GM19397 (cell line): ENCODE data around the gene PRKAA1.
"Not testable (repeated sequence)": the region's sequence is repeated elsewhere in the genome, so short reads cannot be mapped to it uniquely, and the experiment has no call there.

ENCODE experiments used
- ATAC-seq: cut with Tn5 transposase; IDR thresholded peaks from one replicate; pipeline ENCODE4 v1.9.1; 2021; ENCODE audit warnings: mild to moderate bottlenecking, moderate library complexity; ENCODE audit not compliant: unreplicated experiment

The PRKAA1 gene

DNA sequence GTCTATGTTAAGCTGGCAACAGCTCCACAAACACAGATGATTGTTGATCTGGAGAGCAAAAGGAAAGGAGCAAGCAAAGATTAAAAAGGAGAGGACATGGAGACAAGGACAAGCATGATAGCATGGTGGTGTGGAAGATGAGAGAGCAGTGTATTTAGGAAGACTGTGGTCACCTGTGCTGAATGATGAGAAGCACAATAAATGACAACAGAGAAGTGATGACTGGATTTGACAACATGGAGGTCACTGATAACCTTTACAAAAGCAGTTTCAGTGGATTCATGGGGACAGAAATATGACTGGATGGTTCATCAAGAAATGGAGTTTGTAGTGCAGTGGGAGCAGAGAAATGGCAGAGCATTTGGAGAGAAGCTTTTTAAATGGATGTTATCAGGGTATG is 62.6 kb downstream of the PRKAA1 start:
- ATAC-seq: no peak

DNA sequence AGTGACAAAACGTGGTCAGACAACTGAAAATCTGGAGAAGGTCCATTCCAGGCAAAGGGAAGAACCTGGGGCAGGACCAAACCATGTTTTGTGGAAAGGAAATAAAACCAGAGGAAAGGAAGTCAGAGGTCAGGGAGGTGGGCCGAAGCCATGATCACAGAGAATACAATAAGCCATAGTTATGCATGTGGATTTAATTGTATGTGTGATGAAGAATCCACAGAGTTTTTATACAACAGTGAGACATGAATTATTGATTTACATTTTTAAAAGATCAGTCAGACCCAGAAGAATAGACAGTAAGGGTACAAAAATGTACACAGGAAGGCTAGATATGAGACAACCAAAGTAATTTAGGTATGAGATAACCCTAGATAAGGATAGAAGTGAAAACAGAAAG is 63.2 kb downstream of the PRKAA1 start:
- no peak for ATAC-seq

DNA sequence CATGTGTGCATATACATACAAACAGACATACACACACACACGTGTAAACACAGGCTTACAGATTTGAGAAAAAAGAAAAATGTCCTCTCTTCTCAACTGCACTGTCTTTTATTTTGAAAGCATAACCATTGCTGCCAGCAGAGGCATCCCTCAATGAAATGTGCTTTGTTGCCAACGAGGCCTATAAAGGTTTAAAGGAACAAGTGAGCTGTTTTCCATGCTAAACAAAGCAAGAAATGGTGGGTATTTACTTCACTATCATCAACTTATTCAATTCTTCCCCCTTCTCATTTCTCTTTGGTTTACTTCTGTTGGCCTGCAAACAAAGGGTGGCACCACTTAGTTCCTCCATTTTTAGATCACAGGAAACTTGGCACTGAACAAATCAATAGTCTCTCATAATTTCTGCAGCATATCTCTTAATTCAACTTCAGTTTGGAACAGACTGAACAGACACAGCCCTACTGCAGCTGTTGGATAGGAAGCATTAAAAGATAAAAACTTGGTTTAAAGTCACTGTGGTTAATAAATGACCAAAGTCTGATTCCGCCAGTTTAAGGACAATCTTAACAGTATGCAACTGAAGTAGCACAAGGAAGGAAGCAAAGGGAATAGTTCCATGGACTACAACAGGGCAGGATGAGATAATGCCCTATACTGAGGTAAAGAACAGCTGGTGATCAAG is 64.2 kb downstream of the PRKAA1 start:
- ATAC-seq: no peak

DNA sequence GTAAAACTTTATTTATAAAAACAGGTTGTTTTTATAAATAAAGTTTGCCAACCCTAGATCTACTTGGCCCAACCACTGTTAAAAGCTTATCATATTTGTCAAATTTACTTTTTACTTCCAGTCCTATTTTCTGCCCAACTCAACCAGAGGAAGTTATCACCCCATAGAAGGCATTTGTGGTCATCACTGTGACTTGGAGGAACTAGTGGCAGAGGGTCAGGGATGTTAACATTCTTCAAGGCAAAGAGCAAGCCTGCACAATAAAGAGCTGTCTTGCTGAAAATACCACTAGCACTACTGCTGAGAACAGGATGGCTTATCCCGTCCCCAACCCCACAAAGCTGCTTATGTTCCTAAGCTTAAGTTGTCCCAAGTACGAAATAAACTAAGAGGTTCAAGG is 64.7 kb downstream of the PRKAA1 start:
- no peak for ATAC-seq

DNA sequence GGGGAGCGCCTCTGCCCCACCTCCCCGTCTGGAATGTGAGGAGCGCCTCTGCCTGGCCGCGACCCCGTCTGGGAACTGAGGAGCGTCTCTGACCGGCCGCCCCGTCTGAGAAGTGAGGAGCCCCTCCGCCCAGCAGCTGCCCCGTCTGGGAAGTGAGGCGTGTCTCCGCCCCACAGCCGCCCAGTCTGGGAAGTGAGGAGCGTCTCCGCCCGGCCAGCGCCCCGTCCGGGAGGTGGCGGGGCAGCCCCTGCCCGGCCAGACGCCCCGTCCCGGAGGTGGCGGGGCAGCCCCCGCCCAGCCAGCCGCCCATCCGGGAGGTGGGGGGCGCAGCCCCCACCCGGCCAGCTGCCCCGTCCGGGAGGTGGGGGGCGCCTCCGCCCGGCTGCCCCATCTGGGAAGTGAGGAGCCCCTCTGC is 75.7 kb downstream of the PRKAA1 start:
- not testable (repeated sequence) for ATAC-seq

DNA sequence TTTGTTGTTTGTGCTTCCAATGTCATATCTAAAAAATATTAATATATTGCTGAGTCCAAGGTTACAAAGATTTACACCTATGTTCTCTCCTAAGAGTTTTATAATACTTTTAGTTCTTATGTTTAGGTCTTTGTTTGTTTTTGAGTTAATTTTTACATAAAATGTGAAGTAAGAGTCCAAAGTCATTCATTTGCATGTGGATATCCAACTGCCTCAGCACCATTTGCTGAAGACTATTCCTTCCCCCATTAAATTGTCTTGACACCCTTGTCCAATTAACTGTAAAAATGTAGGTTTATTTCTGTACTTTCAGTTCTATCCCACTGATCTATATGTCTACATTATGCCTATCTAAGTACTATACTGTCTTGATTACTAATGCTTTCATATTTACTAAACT is 78.1 kb downstream of the PRKAA1 start:
- no peak for ATAC-seq

DNA sequence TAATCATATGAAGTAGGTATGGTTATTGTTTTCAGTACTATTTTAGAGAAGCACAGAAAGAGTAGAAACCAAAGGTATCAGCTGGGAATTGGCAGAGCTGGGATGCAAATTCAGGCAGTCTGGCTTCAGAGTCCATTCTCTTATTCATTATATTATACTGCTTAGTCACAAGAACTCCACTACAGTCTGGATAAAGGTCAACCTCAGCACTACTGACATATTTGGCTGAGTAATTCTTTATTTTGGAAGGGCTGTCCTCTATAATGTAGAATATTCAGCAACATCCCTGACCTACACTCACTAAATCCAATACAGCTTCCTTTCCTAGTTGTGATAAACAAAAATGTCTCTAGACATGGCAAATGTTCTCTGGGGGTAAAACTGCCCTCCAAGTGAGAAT is 80.9 kb downstream of the PRKAA1 start:
- ATAC-seq: no peak

DNA sequence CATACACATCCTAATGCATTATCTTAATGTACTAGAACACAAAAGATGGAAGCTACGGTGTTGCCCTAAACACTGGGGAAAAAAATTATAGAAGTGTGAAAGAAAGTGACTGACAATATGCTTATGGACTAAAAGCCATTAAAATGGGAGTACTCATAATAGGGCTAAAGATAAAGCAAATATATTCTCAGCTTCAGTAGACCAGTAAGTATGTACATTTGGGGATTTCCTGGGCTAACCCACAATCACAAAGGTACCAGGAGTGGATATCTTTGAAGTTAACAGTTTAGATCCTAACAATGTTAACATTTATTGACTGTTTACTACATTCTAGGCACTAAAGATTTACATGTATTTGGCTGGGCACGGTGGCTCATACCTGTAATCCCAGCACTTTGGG is 81.6 kb downstream of the PRKAA1 start:
- no peak for ATAC-seq

DNA sequence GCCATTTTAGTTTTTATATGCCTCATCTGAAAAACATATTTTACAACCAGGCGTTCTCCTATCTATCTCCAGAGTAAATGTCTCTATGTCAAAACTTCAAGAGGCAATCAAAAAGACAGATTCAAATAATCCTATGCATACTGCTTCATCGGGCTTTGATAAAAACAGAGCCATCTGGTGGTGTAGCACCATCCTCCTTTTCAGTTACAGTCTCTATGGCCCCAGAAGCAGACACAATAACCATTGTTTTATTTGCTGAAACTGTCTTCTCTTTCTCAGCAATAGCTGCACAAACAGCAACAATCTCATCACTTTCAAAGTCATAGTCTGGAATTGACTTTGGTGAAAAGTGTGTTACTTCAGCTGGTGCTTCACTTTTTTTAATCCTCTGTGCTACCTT is 82.2 kb downstream of the PRKAA1 start:
- no peak for ATAC-seq

DNA sequence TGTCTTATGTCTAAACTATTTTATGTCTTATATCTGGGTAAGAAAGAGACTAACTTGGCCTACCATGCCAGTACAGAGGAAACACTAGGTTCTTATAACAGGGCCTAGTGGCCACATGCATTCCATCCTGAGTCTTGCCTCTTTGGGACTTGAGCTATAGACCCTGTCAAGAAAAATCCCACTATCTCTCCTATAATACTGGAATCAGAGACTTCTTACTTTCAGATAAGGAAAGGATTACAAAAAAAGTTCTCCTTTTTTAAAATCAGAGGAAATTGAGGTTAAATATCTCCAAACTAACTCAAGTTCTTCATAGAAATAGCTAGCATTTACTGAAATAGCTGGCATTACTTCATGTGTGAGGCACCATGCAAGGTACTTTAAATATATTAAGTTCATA is 84.2 kb downstream of the PRKAA1 start:
- no peak for ATAC-seq

DNA sequence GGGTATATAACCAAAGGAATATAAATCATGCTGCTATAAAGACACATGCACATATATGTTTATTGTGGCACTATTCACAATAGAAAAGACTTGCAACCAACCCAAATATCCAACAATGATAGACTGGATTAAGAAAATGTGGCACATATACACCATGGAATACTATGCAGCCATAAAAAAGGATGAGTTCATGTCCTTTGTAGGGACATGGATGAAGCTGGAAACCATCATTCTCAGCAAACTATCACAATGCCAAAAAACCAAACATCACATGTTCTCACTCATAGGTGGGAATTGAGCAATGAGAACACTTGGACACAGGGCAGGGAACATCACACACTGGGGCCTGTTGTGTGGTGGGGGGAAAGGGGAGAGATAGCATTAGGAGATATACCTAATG is 87.6 kb downstream of the PRKAA1 start:
- ATAC-seq: not testable (repeated sequence)
